CD4-positive, alpha-beta T cell treated with Interleukin-21 for 1 hour (primary cell): ENCODE data around the gene DOCK4.
"Not testable (repeated sequence)": the region's sequence is repeated elsewhere in the genome, so short reads cannot be mapped to it uniquely, and the experiment has no call there.

Experiments used
- DNase-seq: peaks from one replicate; pipeline ENCODE4 v3.0.0-alpha.2; 2020

Gene DOCK4

GRCh38 chr7:112129655-112130323, 76.4 kb downstream of the DOCK4 start:
- DNase-seq: no peak

- not testable (repeated sequence) for DNase-seq
These were observed 77.5 kb downstream of the DOCK4 start for GRCh38 chr7:112128461-112129425.

- not testable (repeated sequence) for DNase-seq
These were observed 78.2 kb downstream of the DOCK4 start for GRCh38 chr7:112128041-112128440.

GRCh38 chr7:112125250-112125649, 80.9 kb downstream of the DOCK4 start:
- DNase-seq: no peak

GRCh38 chr7:112124061-112124766, 82.0 kb downstream of the DOCK4 start:
- no peak for DNase-seq

- DNase-seq: no peak
These were observed 83.4 kb downstream of the DOCK4 start for GRCh38 chr7:112122798-112123197.

GRCh38 chr7:112122144-112122543, 84.1 kb downstream of the DOCK4 start:
- no peak for DNase-seq

GRCh38 chr7:112121318-112121717, 84.9 kb downstream of the DOCK4 start:
- no peak for DNase-seq

- DNase-seq: no peak
These were observed 85.4 kb downstream of the DOCK4 start for GRCh38 chr7:112120696-112121217.

GRCh38 chr7:112118581-112119566, 87.3 kb downstream of the DOCK4 start:
- no peak for DNase-seq

- DNase-seq: no peak
These were observed 89.3 kb downstream of the DOCK4 start for GRCh38 chr7:112116894-112117293.

GRCh38 chr7:112116358-112116757, 89.8 kb downstream of the DOCK4 start:
- DNase-seq: no peak

- DNase-seq: no peak
These were observed 90.3 kb downstream of the DOCK4 start for GRCh38 chr7:112115880-112116279.

- no peak for DNase-seq
These were observed 92.2 kb downstream of the DOCK4 start for GRCh38 chr7:112113913-112114575.

- no peak for DNase-seq
These were observed 93.4 kb downstream of the DOCK4 start for GRCh38 chr7:112112822-112113255.

- no peak for DNase-seq
These were observed 95.5 kb downstream of the DOCK4 start for GRCh38 chr7:112110651-112111050.

GRCh38 chr7:112110175-112110574, 96.0 kb downstream of the DOCK4 start:
- DNase-seq: no peak

- DNase-seq: no peak
These were observed 97.2 kb downstream of the DOCK4 start for GRCh38 chr7:112108981-112109380.

GRCh38 chr7:112105584-112106530, 100.3 kb downstream of the DOCK4 start:
- no peak for DNase-seq

- DNase-seq: no peak
These were observed 102.1 kb downstream of the DOCK4 start for GRCh38 chr7:112104120-112104519.
